Measurements from ENCODE around the gene LHFPL6.

The LHFPL6 gene

GRCh38 chr13:39364947-39365468 lies 238.0 kb downstream of the LHFPL6 start:
- TF ChIP-seq NFRKB (IDR thresholded peaks at IDR 0.05), result no peak
- no peak for TF ChIP-seq HDGF (IDR thresholded peaks at IDR 0.05; ENCODE audit: borderline replicate concordance)
- peak; percentile 53; the same call in 1 of the 2 replicates for TF ChIP-seq LEF1 (IDR thresholded peaks at IDR 0.05; ENCODE audit: borderline replicate concordance)
- ChIA-PET POLR2A (no interaction called here), CTCF (no interaction called here)
- DNase-seq (ENCODE audit: extremely low spot score), result peak; percentile 71

GRCh38 chr13:39363382-39363772 lies 239.6 kb downstream of the LHFPL6 start:
- DNase-seq (ENCODE audit: extremely low spot score), result no peak
- no peak for TF ChIP-seq SUZ12 (IDR thresholded peaks at IDR 0.05)
- TF ChIP-seq LEF1 (IDR thresholded peaks at IDR 0.05; ENCODE audit: borderline replicate concordance), result no peak
- TF ChIP-seq BHLHE40 (IDR thresholded peaks at IDR 0.05; ENCODE audit: borderline replicate concordance), result no peak
- TF ChIP-seq FOXK2 (IDR thresholded peaks at IDR 0.05), result no peak
- TF ChIP-seq L3MBTL2 (conservative IDR thresholded peaks at IDR 0.05), result no peak
- TF ChIP-seq SP1 (IDR thresholded peaks at IDR 0.05), result no peak
- no peak for TF ChIP-seq FOXM1 (IDR thresholded peaks at IDR 0.05; ENCODE audit: borderline replicate concordance)
- no peak for TF ChIP-seq ZNF384 (IDR thresholded peaks at IDR 0.05)
- no peak for TF ChIP-seq NFRKB (IDR thresholded peaks at IDR 0.05)
- no peak for TF ChIP-seq TARDBP (IDR thresholded peaks at IDR 0.05)
- no peak for TF ChIP-seq FOXA1 (IDR thresholded peaks at IDR 0.05)
- TF ChIP-seq PKNOX1 (IDR thresholded peaks at IDR 0.05), result no peak
- TF ChIP-seq CTBP1 (IDR thresholded peaks at IDR 0.05; ENCODE audit: borderline replicate concordance), result no peak
- TF ChIP-seq ARNT (IDR thresholded peaks at IDR 0.05), result no peak
- no peak for TF ChIP-seq ELF4 (IDR thresholded peaks at IDR 0.05)
- CTCF ChIA-PET, result no interaction called here
- POLR2A ChIA-PET, result no interaction called here

DNA sequence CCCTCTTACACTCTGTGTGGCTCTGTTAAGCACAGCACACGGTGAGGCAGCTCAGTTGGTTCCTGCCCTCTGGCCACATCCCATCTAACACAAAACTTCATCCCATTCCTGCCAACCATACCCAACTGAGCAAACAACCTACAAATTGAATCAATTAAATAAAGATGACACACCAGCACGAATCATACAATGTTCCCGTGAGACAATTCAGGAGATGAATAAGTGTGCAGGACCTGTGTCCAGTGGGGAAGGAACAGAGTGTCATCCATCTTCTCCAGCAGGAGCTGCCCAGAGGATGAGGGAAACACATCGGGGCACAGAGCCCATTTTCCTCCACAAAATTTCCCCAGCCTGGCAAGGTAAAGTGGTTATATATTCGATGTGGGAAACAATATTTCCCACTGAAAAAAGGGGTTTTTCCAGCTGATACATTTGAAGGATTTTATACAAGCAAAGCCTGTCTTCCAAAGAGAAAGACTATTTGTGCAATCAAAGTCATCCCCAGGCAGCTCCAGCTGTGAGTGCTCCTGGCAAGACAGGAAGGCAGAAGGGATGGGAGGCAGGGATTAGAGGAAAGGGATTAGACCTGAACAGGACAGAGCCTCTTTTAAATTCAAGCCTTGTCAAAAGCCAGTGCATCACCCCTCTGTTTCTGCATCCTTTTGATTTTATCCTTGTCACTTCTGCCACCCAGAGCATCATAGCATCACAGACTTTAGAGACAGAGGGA lies 240.2 kb downstream of the LHFPL6 start:
- CTCF ChIA-PET, result no interaction called here
- TF ChIP-seq FOXK2 (IDR thresholded peaks at IDR 0.05) (no peak), ELF4 (IDR thresholded peaks at IDR 0.05) (no peak), CTBP1 (IDR thresholded peaks at IDR 0.05; ENCODE audit: borderline replicate concordance) (no peak), NFRKB (IDR thresholded peaks at IDR 0.05) (no peak), TARDBP (IDR thresholded peaks at IDR 0.05) (no peak), ZNF384 (IDR thresholded peaks at IDR 0.05) (no peak), SP1 (IDR thresholded peaks at IDR 0.05) (no peak), FOXA1 (IDR thresholded peaks at IDR 0.05) (no peak), FOXM1 (IDR thresholded peaks at IDR 0.05; ENCODE audit: borderline replicate concordance) (no peak), ARNT (IDR thresholded peaks at IDR 0.05) (no peak), LEF1 (IDR thresholded peaks at IDR 0.05; ENCODE audit: borderline replicate concordance) (no peak), SUZ12 (IDR thresholded peaks at IDR 0.05) (no peak), PKNOX1 (IDR thresholded peaks at IDR 0.05) (no peak), HDGF (IDR thresholded peaks at IDR 0.05; ENCODE audit: borderline replicate concordance) (no peak), L3MBTL2 (conservative IDR thresholded peaks at IDR 0.05) (no peak), BHLHE40 (IDR thresholded peaks at IDR 0.05; ENCODE audit: borderline replicate concordance) (no peak)
- DNase-seq (ENCODE audit: extremely low spot score), result no peak
- POLR2A ChIA-PET, result no interaction called here

DNA sequence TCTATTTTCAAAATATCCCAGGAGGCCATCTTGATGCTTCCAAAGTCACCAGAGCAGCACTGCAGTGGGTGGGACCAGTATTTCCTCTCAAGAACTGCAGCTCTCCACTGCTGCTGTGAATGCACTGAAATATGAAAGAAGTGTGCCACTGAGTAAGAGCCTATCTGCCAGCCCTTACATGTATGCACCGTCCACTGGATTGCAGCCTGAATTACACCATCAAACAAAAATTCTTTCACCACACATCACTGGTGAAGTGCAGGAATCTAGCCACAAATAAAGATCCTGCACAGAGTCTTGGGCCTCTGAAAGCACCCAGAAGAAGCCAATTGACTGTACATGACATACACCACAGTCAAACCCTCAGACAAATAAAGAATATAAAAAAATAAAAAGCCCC lies 249.0 kb downstream of the LHFPL6 start:
- ChIA-PET POLR2A (no interaction called here), CTCF (no interaction called here)
- no peak for TF ChIP-seq ELF4 (IDR thresholded peaks at IDR 0.05)
- TF ChIP-seq ARNT (IDR thresholded peaks at IDR 0.05), result no peak
- no peak for TF ChIP-seq L3MBTL2 (conservative IDR thresholded peaks at IDR 0.05)
- TF ChIP-seq SP1 (IDR thresholded peaks at IDR 0.05), result no peak
- TF ChIP-seq PKNOX1 (IDR thresholded peaks at IDR 0.05), result no peak
- no peak for DNase-seq (ENCODE audit: extremely low spot score)

DNA sequence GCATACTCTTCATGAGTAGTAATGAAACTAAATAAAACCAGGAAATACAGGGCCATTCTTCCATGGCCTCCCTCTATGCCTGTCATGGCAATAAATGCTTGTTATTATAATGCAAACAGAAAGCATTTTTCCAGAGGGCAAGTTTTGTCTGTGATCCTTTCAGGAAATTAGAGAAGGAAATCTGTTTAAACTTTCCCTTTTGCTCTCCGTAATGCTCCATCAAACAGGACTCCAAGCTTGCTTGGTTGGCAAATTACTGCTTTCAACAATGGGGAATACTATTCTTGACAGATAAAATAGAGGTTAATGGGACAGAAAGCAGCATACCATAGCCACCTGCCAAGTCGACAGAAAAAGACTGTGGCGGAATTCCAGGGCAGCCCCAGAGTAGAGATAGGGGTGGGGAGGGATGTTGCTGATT lies 252.5 kb downstream of the LHFPL6 start:
- ChIA-PET POLR2A (no interaction called here), CTCF (no interaction called here)
- no peak for DNase-seq (ENCODE audit: extremely low spot score)
- TF ChIP-seq ZNF384 (IDR thresholded peaks at IDR 0.05) (no peak), NFRKB (IDR thresholded peaks at IDR 0.05) (no peak), FOXM1 (IDR thresholded peaks at IDR 0.05; ENCODE audit: borderline replicate concordance) (no peak), ELF4 (IDR thresholded peaks at IDR 0.05) (no peak), BHLHE40 (IDR thresholded peaks at IDR 0.05; ENCODE audit: borderline replicate concordance) (no peak), ARNT (IDR thresholded peaks at IDR 0.05) (no peak), CTBP1 (IDR thresholded peaks at IDR 0.05; ENCODE audit: borderline replicate concordance) (no peak), HDGF (IDR thresholded peaks at IDR 0.05; ENCODE audit: borderline replicate concordance) (no peak), TARDBP (IDR thresholded peaks at IDR 0.05) (no peak), FOXA1 (IDR thresholded peaks at IDR 0.05) (no peak), LEF1 (IDR thresholded peaks at IDR 0.05; ENCODE audit: borderline replicate concordance) (no peak), FOXK2 (IDR thresholded peaks at IDR 0.05) (no peak), SUZ12 (IDR thresholded peaks at IDR 0.05) (no peak), SP1 (IDR thresholded peaks at IDR 0.05) (no peak), L3MBTL2 (conservative IDR thresholded peaks at IDR 0.05) (no peak), PKNOX1 (IDR thresholded peaks at IDR 0.05) (no peak)

All from HEK293T (cell line).